Breast epithelium (tissue), 4 donors: ENCODE measurements around the gene DUSP22. TPM values are rescaled to one million over a fixed set of nuclear protein-coding genes. Genes with fewer than 3 reads are reported as not detected.

Experiments used
- DNase-seq, 2 donors: peaks; one replicate each; pipeline ENCODE4 v3.0.0-alpha.2; 2019; ENCODE audit warnings: low spot score in 2 of 2
- H3K27ac ChIP-seq, 2 donors: fragments of 200-600 bp; sonication (generic) in 1 of 2; one replicate each; pipeline ENCODE4 v1.5.1; 2016 to 2019; ENCODE audit warnings: mild to moderate bottlenecking in 1 of 2
- H3K27me3 ChIP-seq, 2 donors: fragments of 200-600 bp; sonication (generic) in 1 of 2; one replicate each; pipeline versions ENCODE4 v1.5.1 to v1.6.0; 2017 to 2019; ENCODE audit warnings: control low read depth in 1 of 2, mild to moderate bottlenecking in 1 of 2
- H3K36me3 ChIP-seq: fragments of 200-600 bp; one replicate; pipeline ENCODE4 v1.5.1; 2019
- H3K4me1 ChIP-seq, 2 donors: fragments of 200-600 bp; sonication (generic); one replicate each; pipeline ENCODE4 v1.5.1; 2016 to 2019; ENCODE audit warnings: control low read depth in 1 of 2
- H3K4me3 ChIP-seq, 3 donors: fragments of 200-600 bp; sonication (generic); 1 replicate in 2 of 3; 2 replicates in 1 of 3; pipeline ENCODE4 v1.5.1; 2016 to 2019; ENCODE audit warnings: mild to moderate bottlenecking in 3 of 3, moderate library complexity in 2 of 3
- H3K9me3 ChIP-seq, 2 donors: fragments of 200-600 bp; sonication (generic) in 1 of 2; one replicate each; pipeline ENCODE4 v1.5.1; 2016 to 2019; ENCODE audit warnings: control low read depth in 1 of 2
- POLR2A ChIP-seq: fragments of 450-650 bp; IDR thresholded peaks from one replicate; pipeline ENCODE4 v1.6.1; 2016; ENCODE audit warnings: antibody characterized with exemption, mild to moderate bottlenecking, moderate library complexity
- POLR2AphosphoS5 ChIP-seq, 3 donors: sonication (generic); formaldehyde crosslinking; IDR thresholded peaks; one replicate each; pipeline ENCODE4 v1.6.1; 2017; ENCODE audit warnings: antibody characterized with exemption in 3 of 3
- intact Hi-C: fragments of 100-400 bp; cut with DNase I; formaldehyde crosslinking; loops from one replicate; pipeline ENCODE4 v1.15.1; 2023; ENCODE audit warnings: low total_unique reads
- total RNA-seq, 3 donors: library from RNA; depleted of rRNA; stranded (reverse); fragments of >200 nt; gene quantifications; one replicate each; pipeline ENCODE4 v1.1.0, GENCODE V29; 2016
- TF ChIP-seq, protein P1 (sequence below), 3 donors: fragments of 450-650 bp; IDR thresholded peaks; one replicate each; pipeline ENCODE4 v1.5.1; 2016 to 2017; ENCODE audit warnings: antibody characterized with exemption in 3 of 3, mild to moderate bottlenecking in 3 of 3, moderate library complexity in 3 of 3

Gene DUSP22
- total RNA-seq, 3 donors from 2014 or later = 55.6 to 81.9 (median 59.0) TPM

DNA sequence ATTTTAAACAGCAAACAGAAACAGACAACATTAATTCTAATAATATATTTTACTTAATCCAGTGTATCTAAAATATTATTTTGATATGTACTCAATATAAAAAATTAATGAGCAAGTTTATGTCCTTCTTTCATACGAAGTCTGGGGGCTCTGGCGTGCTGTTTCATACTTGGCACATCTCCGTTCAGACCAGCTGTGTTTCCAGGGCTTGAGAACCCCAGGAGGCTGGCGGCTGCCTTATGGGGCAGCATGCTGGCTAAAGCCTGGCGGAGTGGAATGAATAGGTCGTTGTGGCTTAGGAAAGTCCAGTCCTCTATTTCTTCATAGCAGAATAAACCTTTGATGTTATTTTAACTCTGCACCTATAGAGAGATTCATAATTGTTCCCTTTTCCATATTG, 43.3 kb downstream of the DUSP22 start:
- Histone ChIP-seq H3K4me3 (no peak overlapping the region), H3K9me3 (no peaks in the 10 kb centered on the region), H3K27ac (no peak overlapping the region), H3K36me3 (no peaks in the 10 kb centered on the region), H3K27me3 (no peaks in the 10 kb centered on the region), H3K4me1 (no peaks in the 10 kb centered on the region)
- intact Hi-C loops = no loop called here
- TF ChIP-seq, protein P1, sequence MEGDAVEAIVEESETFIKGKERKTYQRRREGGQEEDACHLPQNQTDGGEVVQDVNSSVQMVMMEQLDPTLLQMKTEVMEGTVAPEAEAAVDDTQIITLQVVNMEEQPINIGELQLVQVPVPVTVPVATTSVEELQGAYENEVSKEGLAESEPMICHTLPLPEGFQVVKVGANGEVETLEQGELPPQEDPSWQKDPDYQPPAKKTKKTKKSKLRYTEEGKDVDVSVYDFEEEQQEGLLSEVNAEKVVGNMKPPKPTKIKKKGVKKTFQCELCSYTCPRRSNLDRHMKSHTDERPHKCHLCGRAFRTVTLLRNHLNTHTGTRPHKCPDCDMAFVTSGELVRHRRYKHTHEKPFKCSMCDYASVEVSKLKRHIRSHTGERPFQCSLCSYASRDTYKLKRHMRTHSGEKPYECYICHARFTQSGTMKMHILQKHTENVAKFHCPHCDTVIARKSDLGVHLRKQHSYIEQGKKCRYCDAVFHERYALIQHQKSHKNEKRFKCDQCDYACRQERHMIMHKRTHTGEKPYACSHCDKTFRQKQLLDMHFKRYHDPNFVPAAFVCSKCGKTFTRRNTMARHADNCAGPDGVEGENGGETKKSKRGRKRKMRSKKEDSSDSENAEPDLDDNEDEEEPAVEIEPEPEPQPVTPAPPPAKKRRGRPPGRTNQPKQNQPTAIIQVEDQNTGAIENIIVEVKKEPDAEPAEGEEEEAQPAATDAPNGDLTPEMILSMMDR (IDR thresholded peaks at IDR 0.05) = no peak
- TF ChIP-seq POLR2AphosphoS5 (IDR thresholded peaks at IDR 0.05) = no peak
- TF ChIP-seq POLR2A = no peak
- DNase-seq = no peak

DNA sequence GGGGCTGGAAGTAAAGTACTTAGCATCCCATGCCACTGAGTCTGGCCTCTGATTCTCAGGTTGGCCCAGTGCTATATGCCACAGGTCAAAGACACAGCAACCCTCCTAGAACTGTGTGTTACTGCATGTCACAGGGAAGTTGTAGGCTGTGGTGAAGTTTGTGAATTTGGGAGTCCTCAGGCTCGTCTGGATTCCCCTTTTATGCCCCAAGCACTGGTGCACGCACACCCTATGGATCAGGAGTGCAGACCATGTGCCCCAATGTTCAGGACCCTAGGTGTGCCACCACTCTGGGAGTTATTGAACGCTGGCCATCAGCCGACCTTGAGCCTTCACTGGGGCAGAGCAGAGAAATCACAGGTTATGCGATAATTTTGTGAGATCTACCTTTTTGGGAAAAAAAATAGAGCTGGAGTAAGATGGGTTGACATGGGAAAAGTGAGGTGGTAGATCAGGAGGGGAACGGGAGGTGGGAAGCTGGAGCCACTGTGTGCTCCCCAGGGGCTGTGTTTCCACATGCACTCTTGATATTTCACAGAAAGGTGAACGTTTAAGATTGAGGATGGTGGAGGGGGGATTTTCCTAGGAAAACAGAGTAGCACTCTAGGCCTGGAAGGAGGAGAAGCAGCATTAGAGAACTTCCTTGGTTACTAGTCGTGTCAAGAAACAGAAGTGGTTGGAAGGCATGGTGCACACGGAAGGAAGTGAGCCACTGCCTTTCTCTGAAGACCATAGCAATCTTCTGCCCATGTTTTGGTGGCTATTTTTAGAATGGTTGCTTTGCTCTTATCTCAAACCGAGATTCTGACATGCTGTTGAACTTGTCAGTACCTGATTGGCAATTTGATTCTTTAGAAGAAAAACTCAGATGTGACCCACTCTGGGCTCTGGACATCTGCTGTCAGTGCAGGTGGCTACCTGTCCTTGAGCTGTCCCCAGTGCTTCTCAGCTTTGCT, 44.1 kb downstream of the DUSP22 start:
- Histone ChIP-seq H3K27me3 (no peaks in the 10 kb centered on the region), H3K27ac (no peak overlapping the region), H3K4me3 (no peak overlapping the region), H3K9me3 (no peaks in the 10 kb centered on the region), H3K36me3 (no peaks in the 10 kb centered on the region), H3K4me1 (no peaks in the 10 kb centered on the region)
- TF ChIP-seq, protein P1 (IDR thresholded peaks at IDR 0.05) = no peak
- no peak for TF ChIP-seq POLR2AphosphoS5 (IDR thresholded peaks at IDR 0.05)
- no peak for TF ChIP-seq POLR2A
- DNase-seq = no peak
- intact Hi-C loops = no loop called here

DNA sequence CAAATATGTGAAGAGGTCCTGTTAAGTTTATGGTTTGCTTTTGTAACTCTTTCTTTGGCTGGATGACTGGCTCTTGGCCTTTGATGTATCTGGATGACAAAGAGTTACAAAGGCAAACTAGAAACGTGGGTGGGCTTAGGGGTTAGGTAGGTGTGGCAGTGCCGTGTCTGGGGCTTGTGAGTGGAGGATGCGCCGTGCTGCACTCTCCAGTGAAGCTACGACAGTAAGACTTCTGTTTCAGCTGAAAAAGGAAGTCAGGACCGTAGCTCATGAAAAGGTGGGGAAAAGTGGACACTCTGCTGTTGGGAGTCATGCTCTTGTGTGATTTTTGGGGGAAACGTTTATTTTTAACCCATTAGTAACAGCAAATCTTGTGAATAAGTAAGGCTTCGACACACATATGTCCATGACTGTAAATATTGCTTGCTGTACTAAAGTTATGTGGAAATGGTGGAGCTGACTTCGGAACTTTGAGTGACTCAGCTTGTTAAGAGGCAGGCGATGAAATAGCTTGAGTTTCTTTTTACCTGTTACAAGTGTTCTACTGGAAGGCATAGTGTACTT, 45.6 kb downstream of the DUSP22 start:
- H3K4me3 ChIP-seq = no peak overlapping the region
- no peak for TF ChIP-seq POLR2A
- TF ChIP-seq, protein P1 (IDR thresholded peaks at IDR 0.05) = no peak
- no peak for TF ChIP-seq POLR2AphosphoS5 (IDR thresholded peaks at IDR 0.05)
- no peaks in the 10 kb centered on the region for H3K36me3 ChIP-seq
- intact Hi-C loops = no loop called here
- H3K4me1 ChIP-seq = no peaks in the 10 kb centered on the region
- H3K27me3 ChIP-seq = no peaks in the 10 kb centered on the region
- no peak overlapping the region for H3K27ac ChIP-seq
- DNase-seq = no peak
- no peaks in the 10 kb centered on the region for H3K9me3 ChIP-seq

DNA sequence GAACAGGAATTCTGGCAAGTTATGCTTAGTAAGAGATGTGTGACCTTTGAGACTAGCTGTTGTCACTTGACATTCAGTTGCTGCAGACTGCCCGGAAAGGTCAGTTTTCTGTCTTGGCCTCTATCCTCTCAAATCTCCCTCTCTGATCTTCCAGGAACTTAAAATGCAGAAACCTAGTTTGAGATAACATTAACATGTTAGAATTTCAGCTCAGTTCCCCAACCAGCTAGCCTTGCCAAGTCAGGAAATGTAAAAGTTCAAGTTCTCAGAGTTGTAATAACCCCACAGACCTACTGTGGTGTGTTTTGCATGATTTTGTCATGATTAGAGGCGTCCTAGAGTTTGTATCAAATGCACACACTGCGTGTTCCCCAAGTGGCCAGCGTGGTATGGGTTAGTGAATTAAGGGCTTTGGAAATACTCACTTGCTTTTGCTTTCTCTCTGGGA, 46.6 kb downstream of the DUSP22 start:
- Histone ChIP-seq H3K9me3 (no peaks in the 10 kb centered on the region), H3K27ac (no peak overlapping the region), H3K36me3 (no peaks in the 10 kb centered on the region), H3K27me3 (no peaks in the 10 kb centered on the region), H3K4me3 (no peak overlapping the region), H3K4me1 (no peaks in the 10 kb centered on the region)
- intact Hi-C loops = no loop called here
- no peak for DNase-seq
- TF ChIP-seq, protein P1 (IDR thresholded peaks at IDR 0.05) = no peak
- TF ChIP-seq POLR2AphosphoS5 (IDR thresholded peaks at IDR 0.05) = no peak
- TF ChIP-seq POLR2A = no peak

DNA sequence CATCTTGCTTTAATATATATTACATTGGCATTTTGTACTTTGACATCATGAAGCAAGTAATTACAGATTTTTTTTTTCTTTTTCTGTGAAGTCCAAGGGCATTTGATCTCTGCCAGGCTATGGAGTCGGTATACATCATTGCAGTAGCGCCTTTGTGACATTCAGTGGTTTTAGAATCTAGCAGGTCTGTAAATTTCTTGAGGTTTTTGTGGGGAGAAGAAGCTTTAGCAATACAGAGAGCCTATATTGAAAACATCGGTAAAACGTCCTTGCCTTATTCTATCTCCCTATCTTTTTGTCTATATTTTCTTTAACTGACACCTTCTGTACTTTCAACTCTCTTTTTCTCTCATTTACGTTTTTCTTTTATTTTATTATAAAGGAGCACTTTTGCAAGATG, 47.2 kb downstream of the DUSP22 start:
- Histone ChIP-seq H3K9me3 (no peaks in the 10 kb centered on the region), H3K36me3 (no peaks in the 10 kb centered on the region), H3K4me3 (no peak overlapping the region), H3K27ac (no peak overlapping the region), H3K4me1 (no peaks in the 10 kb centered on the region), H3K27me3 (no peaks in the 10 kb centered on the region)
- intact Hi-C loops = no loop called here
- no peak for DNase-seq
- TF ChIP-seq, protein P1 (IDR thresholded peaks at IDR 0.05) = no peak
- TF ChIP-seq POLR2A (no peak), POLR2AphosphoS5 (IDR thresholded peaks at IDR 0.05) (no peak)
